ENCODE results near the gene DYNLT1. TPM values are rescaled to one million over a fixed set of nuclear protein-coding genes. Genes with fewer than 3 reads are reported as not detected.
A peak's percentile ranks its signal among the peaks of the same experiment; 100 is the strongest.
"Not testable (repeated sequence)": the region's sequence is repeated elsewhere in the genome, so short reads cannot be mapped to it uniquely, and the experiment has no call there.

DYNLT1 gene
- total RNA-seq, 2 experiments from 2014 or later = 99.1 to 107 TPM

DNA sequence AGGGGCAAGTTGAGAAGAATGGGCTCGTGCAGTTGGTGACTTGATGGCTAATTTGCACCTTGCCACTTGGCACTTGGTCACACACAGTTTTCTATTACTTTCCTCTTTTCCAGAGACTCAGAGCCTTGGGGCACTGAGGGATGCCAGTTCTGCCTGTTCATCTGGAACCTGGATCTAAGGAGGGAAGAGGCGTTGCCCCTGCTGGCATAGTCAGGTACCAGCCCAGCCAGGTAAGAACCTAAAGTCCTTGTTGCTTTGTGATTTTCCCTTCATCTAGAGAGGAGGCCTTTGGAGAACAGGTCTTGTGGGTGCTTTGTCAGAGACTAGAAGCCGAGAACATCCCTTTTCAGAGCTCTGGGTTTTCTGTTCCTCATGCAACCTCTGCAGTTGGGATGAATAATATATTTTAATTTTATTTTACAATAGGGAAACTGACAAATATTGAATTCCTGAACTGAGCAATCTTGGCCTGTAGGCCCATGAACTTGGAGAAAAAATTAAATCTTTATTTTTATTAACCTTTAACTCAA lies 16.7 kb upstream of the DYNLT1 start:
- H3K27ac Mint-ChIP-seq = no peak overlapping the region
- CTCF ChIA-PET = interaction anchor here (0.7 to 5.4 kb wide), 11 partner anchors 8 to 307 kb away, joined by 3 to 44 read pairs (median 4); partner anchors contain the start of gene SYTL3
- peaks cover 68% of the 10 kb centered on the region for H3K36me3 Mint-ChIP-seq (ENCODE audit: low read depth)
- H3K27me3 Mint-ChIP-seq (ENCODE audit: low read depth) = no peaks in the 10 kb centered on the region
- H3K9me3 Mint-ChIP-seq = no peaks in the 10 kb centered on the region
- intact Hi-C loops (cut with micrococcal nuclease) = no loop called here
- peaks cover 62% of the 10 kb centered on the region for H3K4me1 Mint-ChIP-seq (ENCODE audit: low read depth)
- no peak overlapping the region for H3K4me3 Mint-ChIP-seq
- DNase-seq = no peak

DNA sequence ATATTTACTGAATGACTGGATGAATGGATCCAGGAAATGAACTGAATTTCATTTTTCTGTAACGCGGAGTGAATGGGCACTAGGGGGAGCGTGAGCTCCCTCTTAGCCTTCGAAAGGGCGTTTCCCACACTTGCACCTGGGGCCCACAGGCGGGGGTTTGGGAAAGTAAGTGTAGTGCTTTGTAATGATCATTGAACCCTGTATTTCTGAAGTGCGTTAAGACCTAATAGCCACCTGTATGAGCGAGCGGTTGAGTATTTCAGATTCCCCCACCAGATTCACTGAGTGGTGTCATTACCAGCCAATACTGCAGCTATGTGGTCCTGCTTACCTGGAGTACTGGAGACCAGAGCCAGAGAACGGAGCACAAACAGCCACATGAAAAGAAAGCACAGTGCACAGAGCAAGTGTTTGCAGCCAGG lies 15.8 kb upstream of the DYNLT1 start:
- H3K9me3 Mint-ChIP-seq = no peaks in the 10 kb centered on the region
- DNase-seq = peak; percentile 68
- no peaks in the 10 kb centered on the region for H3K27me3 Mint-ChIP-seq (ENCODE audit: low read depth)
- peaks cover 69% of the 10 kb centered on the region for H3K36me3 Mint-ChIP-seq (ENCODE audit: low read depth)
- CTCF ChIA-PET = interaction anchor here (0.6 to 5.4 kb wide), 14 partner anchors 9 to 325 kb away, joined by 3 to 44 read pairs (median 5); partner anchors contain the start of gene SYTL3
- intact Hi-C loops (cut with micrococcal nuclease) = loop anchor here (1.0 kb wide), 2 partner anchors 31 to 312 kb away; no protein-coding TSS in a partner anchor
- H3K27ac Mint-ChIP-seq = no peak overlapping the region
- H3K4me1 Mint-ChIP-seq (ENCODE audit: low read depth) = peaks cover 69% of the 10 kb centered on the region
- no peak overlapping the region for H3K4me3 Mint-ChIP-seq

DNA sequence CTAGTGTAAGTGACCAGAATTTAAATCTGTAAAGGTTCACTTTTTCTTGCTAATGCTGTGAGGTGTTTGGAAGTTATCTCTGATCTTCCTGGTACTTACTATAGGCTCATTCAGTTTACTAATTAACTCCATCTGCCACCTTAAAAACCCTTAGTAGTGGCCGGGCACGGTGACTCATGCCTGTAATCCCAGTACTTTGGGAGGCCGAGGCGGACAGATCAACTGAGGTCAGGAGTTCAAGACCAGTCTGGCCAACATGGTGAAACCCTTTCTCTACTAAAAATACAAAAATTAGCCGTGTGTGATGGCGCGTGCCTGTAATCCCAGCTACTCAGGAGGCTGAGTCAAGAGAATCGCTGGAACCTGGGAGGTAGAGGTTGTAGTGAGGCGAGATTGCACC lies 12.4 kb upstream of the DYNLT1 start:
- H3K9me3 Mint-ChIP-seq; CTCF ChIA-PET; H3K4me3 Mint-ChIP-seq; H3K27ac Mint-ChIP-seq; H3K27me3 Mint-ChIP-seq (ENCODE audit: low read depth); intact Hi-C loops (cut with micrococcal nuclease); DNase-seq: not testable (repeated sequence)
- H3K4me1 Mint-ChIP-seq (ENCODE audit: low read depth) = peaks cover 77% of the 10 kb centered on the region
- H3K36me3 Mint-ChIP-seq (ENCODE audit: low read depth) = peaks cover 68% of the 10 kb centered on the region

DNA sequence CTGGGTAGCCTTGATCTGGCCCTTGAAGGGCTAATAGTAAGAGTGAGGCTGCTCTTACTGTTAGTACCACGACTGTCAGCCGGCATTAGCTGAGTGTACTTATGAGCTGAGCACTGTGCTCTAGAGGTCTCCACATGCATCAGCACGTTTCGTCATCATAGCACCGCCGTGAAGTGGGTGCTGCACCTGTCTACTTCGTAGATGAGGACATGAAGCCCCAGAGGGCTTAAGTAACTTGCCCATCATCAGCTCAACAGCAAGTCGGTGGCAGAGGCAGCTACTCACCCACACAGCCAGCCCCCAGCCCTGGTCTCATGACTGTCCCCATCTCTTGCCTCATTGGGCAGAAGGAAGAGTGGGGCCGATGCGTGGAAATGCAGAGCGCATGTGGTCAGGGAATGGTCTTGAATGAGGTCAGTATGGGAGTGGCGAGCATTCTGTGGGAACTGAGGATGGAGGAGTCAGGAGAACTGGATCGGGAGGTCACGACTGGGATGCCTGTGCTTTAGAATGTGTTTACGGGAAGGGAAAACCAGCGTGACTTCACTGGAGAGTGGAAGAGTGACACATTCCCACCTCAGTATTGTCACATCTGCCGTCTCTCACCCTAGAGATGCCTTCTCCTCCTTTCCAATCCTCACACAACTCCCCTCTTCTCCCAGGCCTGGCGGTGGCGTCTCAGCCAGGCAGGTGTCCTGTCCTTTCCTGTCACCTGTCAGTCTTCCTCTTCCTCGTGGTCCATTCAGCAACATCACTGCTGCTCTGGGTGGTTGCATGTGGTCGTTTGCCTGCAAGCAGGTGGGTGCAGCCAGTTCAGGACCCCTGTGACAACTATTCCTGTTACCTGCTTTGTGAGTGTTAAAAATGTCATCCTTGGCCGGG lies 11.3 kb upstream of the DYNLT1 start:
- H3K4me3 Mint-ChIP-seq = peak overlapping the region; percentile 82
- intact Hi-C loops (cut with micrococcal nuclease) = no loop called here
- peak overlapping the region; percentile 97 for H3K27ac Mint-ChIP-seq
- CTCF ChIA-PET = interaction anchor here (2.5 kb wide), 1 partner anchor 10 kb away, joined by 9 read pairs; the partner anchor contains the start of gene DYNLT1
- peaks cover 74% of the 10 kb centered on the region for H3K36me3 Mint-ChIP-seq (ENCODE audit: low read depth)
- DNase-seq = no peak
- peaks cover 75% of the 10 kb centered on the region for H3K4me1 Mint-ChIP-seq (ENCODE audit: low read depth)
- no peaks in the 10 kb centered on the region for H3K9me3 Mint-ChIP-seq
- no peaks in the 10 kb centered on the region for H3K27me3 Mint-ChIP-seq (ENCODE audit: low read depth)

DNA sequence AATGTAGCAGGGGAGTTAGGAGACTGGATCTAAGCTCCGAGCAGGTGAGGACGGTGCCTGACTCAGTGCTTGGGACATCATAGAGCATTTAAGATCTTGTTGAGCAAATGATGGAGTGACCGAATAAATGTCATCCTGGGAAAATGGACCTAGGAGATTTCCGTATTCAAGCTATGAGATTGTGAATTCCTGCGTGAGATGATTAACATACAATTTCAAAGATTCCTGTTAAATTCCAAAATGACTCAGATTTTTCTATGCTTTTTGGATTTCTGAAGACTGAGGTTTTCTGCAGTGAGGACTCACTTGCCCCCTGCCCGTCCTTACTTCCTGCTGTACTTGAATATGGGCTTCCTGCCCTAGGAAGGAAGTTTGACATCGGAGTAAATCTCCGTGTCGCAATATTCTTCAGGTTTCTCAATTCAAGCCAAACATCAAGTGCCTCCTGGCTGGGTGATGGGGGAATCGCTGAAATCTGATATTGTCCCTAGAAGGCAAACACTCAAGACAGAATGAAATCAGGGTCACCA lies 10.5 kb upstream of the DYNLT1 start:
- CTCF ChIA-PET = interaction anchor here (2.5 kb wide), 1 partner anchor 10 kb away, joined by 9 read pairs; the partner anchor contains the start of gene DYNLT1
- peak overlapping the region; percentile 82 for H3K4me3 Mint-ChIP-seq
- no peak for DNase-seq
- intact Hi-C loops (cut with micrococcal nuclease) = loop anchor here (5.0 kb wide), 1 partner anchor 1322 kb away; no protein-coding TSS in a partner anchor
- H3K4me1 Mint-ChIP-seq (ENCODE audit: low read depth) = peaks cover 68% of the 10 kb centered on the region
- peak overlapping the region; percentile 97 for H3K27ac Mint-ChIP-seq
- H3K36me3 Mint-ChIP-seq (ENCODE audit: low read depth) = peaks cover 69% of the 10 kb centered on the region
- no peaks in the 10 kb centered on the region for H3K9me3 Mint-ChIP-seq
- H3K27me3 Mint-ChIP-seq (ENCODE audit: low read depth) = no peaks in the 10 kb centered on the region

DNA sequence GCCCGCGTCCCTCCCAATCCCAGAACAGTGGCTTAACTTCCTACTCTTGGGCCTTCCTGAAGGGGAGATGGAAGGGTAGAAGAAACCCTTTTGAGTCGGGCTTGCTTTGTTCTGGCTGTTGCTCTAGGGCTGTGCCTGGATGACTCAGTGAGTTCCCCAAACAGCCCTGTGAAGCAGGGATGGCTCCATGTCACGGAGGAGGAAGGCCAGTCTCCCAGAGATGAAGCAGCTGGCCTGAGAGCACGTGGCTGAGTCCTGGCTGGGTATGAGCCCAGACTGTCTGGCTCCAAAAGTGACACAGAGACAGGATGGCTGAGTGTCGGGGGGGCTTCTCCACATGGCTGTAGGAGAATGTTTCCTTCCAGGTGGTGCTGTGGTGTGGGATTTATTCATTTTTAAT lies 10.0 kb upstream of the DYNLT1 start:
- Mint-ChIP-seq H3K4me1 (ENCODE audit: low read depth) (peaks cover 64% of the 10 kb centered on the region), H3K36me3 (ENCODE audit: low read depth) (peaks cover 73% of the 10 kb centered on the region), H3K9me3 (no peaks in the 10 kb centered on the region), H3K27me3 (ENCODE audit: low read depth) (no peaks in the 10 kb centered on the region), H3K4me3 (peak overlapping the region; percentile 82), H3K27ac (peak overlapping the region; percentile 97)
- no peak for DNase-seq
- CTCF ChIA-PET = interaction anchor here (1.3 to 2.5 kb wide), 2 partner anchors 9 to 37 kb away, joined by 9 to 13 read pairs; partner anchors contain the start of gene DYNLT1
- intact Hi-C loops (cut with micrococcal nuclease) = loop anchor here (5.0 kb wide), 1 partner anchor 1323 kb away; no protein-coding TSS in a partner anchor

DNA sequence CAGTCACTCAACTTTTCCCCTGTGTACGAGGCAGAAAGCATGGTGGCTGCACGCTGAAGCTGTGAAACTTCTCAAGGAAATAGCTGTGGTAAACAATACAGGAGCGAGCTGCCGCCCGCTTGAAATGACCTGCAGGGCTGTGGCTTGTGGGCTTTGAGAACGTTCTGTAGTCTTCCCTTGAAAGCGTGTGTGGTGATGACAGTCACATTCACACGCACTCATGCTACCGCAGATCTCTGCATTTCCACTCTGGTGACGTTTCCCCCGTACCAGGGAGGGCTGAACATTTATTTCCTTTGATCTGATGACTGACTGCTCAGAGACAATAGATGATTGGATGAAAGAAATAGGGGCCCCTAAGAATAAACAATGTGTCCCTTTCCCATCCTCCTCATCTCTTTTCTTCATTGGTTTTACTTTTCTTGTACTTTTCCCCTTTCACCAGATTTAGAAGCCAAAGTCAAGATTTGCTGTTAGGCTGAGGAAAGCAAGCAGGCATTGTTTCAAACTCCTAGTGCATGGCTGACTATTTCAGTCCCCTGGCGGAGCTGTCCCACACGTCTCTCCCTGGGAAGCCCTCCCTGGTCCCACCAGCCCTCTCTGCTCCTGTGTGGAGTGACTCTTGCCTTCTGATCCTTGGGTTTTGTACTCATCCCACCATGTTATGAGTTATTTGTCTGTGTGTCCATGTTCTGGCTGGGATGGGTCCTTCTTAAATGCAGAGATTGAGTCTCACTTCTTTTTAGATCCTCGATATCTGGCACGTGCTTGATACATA lies 9.2 kb upstream of the DYNLT1 start:
- intact Hi-C loops (cut with micrococcal nuclease) = loop anchor here (1.0 to 5.0 kb wide), 7 partner anchors 9 to 1324 kb away; partner anchors contain the start of gene DYNLT1
- H3K27me3 Mint-ChIP-seq (ENCODE audit: low read depth) = no peaks in the 10 kb centered on the region

DNA sequence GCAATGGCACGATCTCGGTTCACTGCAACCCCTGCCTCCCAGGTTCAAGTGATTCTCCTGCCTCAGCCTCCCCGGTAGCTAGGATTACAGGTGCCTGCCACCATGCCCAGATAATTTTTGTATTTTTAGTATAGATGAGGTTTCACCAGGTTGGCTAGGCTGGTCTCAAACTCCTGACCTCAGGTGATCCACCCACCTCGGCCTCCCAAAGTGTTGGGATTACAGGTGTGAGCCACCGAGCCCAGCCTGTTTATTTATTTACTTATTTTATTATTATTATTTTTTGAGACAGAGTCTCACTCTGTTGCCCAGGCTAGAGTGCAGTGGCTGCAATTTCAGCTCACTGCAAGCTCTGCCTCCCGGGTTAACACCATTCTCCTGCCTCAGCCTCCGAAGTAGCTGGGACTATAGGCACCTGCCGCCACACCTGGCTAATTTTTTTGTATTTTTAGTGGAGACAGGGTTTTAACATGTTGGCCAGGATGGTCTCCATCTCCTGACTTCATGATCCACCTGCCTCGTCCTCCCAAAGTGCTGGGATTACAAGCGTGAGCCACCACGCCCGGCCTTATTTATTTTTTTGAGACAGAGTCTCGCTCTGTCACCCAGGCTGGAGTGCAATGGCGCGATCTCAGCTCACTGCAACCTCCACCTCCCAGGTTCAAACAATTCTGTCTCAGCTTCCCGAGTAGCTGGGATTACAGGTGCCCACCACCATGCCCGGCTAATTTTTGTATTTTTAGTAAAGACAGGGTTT lies 7.6 kb upstream of the DYNLT1 start:
- CTCF ChIA-PET = interaction anchor here (1.1 to 2.8 kb wide), 2 partner anchors 8 to 39 kb away, joined by 6 to 14 read pairs; no protein-coding TSS in a partner anchor
- intact Hi-C loops (cut with micrococcal nuclease) = loop anchor here (2.0 to 5.0 kb wide), 2 partner anchors 69 to 1325 kb away; no protein-coding TSS in a partner anchor
- H3K4me3 Mint-ChIP-seq = peak overlapping the region; percentile 82
- peaks cover 76% of the 10 kb centered on the region for H3K4me1 Mint-ChIP-seq (ENCODE audit: low read depth)
- peaks cover 67% of the 10 kb centered on the region for H3K36me3 Mint-ChIP-seq (ENCODE audit: low read depth)
- not testable (repeated sequence) for DNase-seq; H3K9me3 Mint-ChIP-seq; H3K27me3 Mint-ChIP-seq (ENCODE audit: low read depth)
- peak overlapping the region; percentile 97 for H3K27ac Mint-ChIP-seq

More for the DNA sequence above, 9.2 kb upstream of the DYNLT1 start:
- peak; percentile 96 for DNase-seq
- CTCF ChIA-PET = interaction anchor here (0.6 to 2.5 kb wide), 5 partner anchors 8 to 225 kb away, joined by 3 to 13 read pairs (median 4); partner anchors contain the start of gene DYNLT1
- Mint-ChIP-seq H3K4me1 (ENCODE audit: low read depth) (peaks cover 65% of the 10 kb centered on the region), H3K27ac (peak overlapping the region; percentile 97), H3K4me3 (peak overlapping the region; percentile 82), H3K9me3 (no peaks in the 10 kb centered on the region), H3K36me3 (ENCODE audit: low read depth) (peaks cover 69% of the 10 kb centered on the region)

DNA sequence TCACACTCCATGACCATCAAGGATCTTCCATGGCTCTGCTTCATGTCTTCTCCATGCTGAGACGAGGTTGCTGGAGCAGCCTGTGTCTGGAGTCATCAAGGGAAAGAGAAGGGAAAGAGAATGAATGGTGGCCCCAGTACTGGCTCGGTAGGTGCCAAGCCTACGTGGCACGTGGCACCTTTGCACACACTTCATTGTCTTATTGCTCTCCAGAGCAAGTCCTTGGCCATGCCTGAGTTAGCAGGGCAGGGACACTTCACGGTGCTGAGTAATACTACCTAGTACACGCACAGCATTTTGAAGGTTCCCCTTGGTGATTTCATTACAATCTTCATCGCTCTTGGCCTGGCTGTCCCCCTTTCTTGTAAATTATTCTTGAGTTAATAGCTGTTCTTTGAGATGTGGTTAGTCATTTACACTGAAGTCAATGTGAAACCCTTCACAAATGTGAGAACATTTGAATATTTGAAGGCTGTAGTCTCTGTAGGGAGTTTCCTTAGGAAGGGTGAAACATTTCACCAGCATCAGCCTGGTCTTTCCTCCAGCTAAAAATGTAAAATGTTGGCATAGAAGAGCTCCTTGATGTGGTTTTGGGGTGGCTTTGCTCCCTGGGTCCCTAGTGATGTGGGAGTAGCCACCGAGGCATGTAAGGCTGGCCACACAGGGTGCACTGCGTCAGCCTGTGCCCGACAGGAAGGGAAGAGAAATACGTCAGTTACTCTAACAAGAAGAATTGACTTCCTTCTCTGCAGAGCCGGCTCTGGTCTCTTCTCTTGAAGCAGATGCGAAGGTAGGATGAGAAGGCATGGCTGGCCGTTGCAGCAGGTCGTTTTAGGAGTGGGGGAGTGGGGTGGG lies 5.0 kb upstream of the DYNLT1 start, which contains the start of gene SYTL3:
TSS of gene SYTL3 (plus strand) at position 766 of the 855 bp plus-strand sequence. CDS start 13,215 bp downstream, outside the sequence.
- CTCF ChIA-PET = interaction anchor here (0.6 to 2.8 kb wide), 10 partner anchors 9 to 435 kb away, joined by 3 to 14 read pairs (median 4); no protein-coding TSS in a partner anchor
- Mint-ChIP-seq H3K27me3 (ENCODE audit: low read depth) (no peaks in the 10 kb centered on the region), H3K4me1 (ENCODE audit: low read depth) (peaks cover 72% of the 10 kb centered on the region), H3K9me3 (peaks cover 2% of the 10 kb centered on the region), H3K36me3 (ENCODE audit: low read depth) (peaks cover 41% of the 10 kb centered on the region), H3K4me3 (peak within 1 kb of the TSS; percentile 76), H3K27ac (peak within 1 kb of the TSS; percentile 98)
- DNase-seq = peak; percentile 95
- intact Hi-C loops (cut with micrococcal nuclease) = loop anchor here (1.0 to 10.0 kb wide), 23 partner anchors 19 to 1813 kb away; partner anchors contain the start of genes ACAT2, GTF2H5, SERAC1 and SOD2

DNA sequence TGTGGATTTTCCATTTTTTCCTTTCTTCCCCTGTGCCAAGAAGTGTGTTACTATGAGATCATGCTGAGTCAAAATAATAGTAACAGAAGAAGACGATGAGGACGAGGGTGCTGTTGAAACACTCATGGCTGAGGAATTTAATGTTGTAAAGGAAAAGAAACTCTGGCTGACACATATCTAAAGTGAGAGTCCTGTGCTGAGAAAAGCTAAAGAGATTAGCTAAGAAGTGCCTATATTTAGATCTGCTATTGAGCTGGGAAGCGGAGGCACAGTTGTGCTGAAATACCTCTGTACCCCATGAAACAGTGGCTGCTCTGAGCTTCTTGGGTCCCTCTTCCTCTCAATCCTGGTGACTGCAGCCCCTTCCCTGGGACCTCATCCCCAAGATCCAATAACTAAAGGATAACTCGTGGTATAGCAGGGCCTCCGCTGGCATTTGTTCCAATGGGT lies 4.2 kb upstream of the DYNLT1 start:
- no peaks in the 10 kb centered on the region for H3K27me3 Mint-ChIP-seq (ENCODE audit: low read depth)
- peak overlapping the region; percentile 76 for H3K4me3 Mint-ChIP-seq
- H3K27ac Mint-ChIP-seq = peak overlapping the region; percentile 98
- intact Hi-C loops (cut with micrococcal nuclease) = loop anchor here (1.0 to 10.0 kb wide), 23 partner anchors 18 to 1814 kb away; partner anchors contain the start of genes ACAT2, GTF2H5, SERAC1 and SOD2
- H3K36me3 Mint-ChIP-seq (ENCODE audit: low read depth) = peaks cover 35% of the 10 kb centered on the region
- H3K4me1 Mint-ChIP-seq (ENCODE audit: low read depth) = peaks cover 64% of the 10 kb centered on the region
- DNase-seq = peak; percentile 59
- CTCF ChIA-PET = interaction anchor here (0.5 to 1.5 kb wide), 4 partner anchors 11 to 427 kb away, joined by 3 to 7 read pairs (median 4); no protein-coding TSS in a partner anchor
- peaks cover 2% of the 10 kb centered on the region for H3K9me3 Mint-ChIP-seq

Measured in activated naive CD4-positive, alpha-beta T cell treated with anti-CD3 and anti-CD28 coated beads for 36 hours (primary cell).